GM21360 (cell line): Measurements from ENCODE around the gene ABR.
"Not testable (repeated sequence)": the region's sequence is repeated elsewhere in the genome, so short reads cannot be mapped to it uniquely, and the experiment has no call there.

Experiments
- ATAC-seq: cut with Tn5 transposase; IDR thresholded peaks from one replicate; pipeline ENCODE4 v1.9.1; 2021; ENCODE audit warnings: mild to moderate bottlenecking, moderate library complexity; ENCODE audit not compliant: unreplicated experiment

Gene ABR

DNA sequence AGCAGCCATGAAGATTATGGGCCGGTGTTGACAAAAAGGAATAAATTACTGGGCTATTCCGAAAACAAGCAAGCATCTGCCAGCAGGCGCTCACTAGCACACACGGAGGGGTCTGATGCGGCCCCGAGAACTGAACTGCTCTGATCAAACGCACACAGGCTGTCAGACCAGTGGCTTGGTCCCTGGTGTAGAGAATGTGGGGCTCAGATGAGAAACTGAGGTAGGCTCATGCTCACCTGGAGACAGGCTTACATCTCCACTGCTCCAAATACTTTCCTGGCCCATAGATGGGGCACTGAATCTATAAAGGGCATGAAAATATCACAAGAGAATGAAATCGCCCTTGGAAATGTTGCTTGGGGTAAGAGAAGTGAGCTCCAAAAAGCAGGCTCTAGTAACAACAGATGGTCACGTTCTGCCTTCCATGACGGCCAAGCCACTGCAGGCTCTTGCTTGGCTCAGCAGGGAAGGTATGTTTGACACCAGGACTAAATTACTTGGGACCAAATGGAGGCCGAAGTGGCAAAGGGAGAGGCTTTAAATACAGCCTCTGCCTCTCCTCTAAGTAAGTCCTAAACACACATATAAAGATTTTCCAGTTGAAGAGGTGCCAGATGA is 5.4 kb downstream of the ABR start:
- ATAC-seq = no peak

DNA sequence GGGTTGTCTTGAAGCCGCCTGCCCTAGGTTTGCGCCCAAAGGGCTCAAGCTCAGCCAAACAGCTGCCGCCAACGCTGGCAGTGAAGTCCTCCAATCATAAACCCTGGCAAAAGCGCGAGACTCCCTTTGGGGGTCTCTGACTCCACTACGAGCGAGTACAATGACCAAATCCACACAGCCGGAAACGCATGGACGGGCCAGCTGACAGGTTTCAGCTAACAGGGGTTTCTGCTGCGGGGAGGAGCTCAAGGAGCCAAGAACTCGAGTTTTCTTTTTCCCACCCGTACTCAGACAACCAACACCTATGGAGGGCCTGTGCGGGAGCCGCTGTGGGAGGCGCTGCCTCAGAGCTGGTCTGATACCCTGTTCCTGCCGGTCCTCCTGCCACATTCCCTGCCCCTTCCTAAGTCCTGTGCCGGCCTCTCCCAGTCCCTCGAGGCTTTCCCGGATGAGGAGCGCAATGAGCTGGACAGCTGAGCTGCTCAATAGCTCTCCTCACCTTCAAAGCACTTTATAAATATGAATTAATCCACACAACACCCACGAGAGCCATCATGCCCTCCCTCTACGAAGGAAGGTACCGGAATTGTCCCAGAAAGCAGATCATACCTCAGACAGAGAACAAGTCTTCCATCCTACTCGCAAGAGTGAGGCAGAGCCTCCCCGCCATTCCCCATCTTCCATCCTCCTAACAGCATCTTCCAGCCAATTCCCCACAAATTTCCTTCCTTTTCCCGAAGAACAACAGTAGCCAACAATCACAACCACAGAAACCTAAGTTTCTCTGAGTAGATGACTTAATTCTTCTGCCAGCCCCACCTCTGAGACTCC is 6.1 kb downstream of the ABR start:
- no peak for ATAC-seq

DNA sequence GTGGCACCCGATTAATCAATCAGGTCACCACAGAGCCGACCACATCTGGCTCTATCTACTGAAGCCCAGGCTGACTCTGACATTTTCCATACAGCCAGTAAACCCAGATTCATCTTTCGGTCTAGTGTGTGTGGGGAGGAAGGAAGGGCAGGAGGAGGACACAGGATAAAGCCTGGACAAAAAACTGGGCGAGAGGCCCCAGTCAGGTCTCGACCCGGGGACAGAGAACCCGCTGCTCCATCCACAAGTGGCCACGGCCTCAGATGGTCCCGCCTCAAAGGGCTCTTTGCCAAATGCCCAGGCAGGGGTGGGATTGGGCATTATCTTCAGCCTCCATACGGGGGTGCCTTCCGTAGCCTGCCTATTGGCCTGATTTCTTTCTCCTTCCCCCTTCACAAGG is 7.8 kb downstream of the ABR start:
- ATAC-seq = no peak

DNA sequence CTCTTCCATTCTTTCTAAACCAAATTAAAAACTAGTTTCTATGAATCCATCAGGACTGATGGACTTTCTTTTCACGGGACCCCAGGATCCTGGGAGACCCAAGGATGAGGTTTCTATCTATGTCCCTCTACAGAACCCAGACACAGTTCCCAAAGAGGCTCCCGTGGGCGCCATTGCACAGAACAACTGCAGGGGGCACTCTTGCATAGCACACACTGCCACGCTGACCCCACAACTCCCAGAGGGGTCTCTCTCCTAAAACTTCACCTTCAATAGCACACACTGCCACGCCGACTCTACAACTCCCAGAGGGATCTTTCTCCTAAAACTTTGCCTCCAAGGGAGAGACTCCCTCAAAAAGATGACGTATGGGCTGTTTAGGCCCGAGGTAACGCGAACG is 9.0 kb downstream of the ABR start:
- ATAC-seq = no peak

DNA sequence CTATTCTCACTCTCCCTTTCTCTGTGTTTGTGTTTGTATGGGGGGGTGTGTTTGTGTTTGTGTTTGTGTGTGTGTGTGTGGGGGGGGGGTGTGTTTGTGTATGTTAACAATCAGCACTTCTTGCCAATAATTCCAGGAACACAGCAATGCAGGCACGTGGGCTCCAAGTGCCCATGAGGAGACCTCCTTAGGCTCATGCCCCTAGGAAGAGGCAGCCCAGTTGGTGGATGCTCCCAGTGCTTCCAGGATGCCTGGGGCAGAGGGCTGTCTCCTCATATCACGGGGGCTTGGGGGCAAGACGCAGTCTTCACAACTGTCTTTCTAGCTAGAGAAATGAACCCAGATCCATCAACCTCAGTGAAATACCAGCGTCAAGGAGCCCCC is 9.9 kb downstream of the ABR start:
- no peak for ATAC-seq

DNA sequence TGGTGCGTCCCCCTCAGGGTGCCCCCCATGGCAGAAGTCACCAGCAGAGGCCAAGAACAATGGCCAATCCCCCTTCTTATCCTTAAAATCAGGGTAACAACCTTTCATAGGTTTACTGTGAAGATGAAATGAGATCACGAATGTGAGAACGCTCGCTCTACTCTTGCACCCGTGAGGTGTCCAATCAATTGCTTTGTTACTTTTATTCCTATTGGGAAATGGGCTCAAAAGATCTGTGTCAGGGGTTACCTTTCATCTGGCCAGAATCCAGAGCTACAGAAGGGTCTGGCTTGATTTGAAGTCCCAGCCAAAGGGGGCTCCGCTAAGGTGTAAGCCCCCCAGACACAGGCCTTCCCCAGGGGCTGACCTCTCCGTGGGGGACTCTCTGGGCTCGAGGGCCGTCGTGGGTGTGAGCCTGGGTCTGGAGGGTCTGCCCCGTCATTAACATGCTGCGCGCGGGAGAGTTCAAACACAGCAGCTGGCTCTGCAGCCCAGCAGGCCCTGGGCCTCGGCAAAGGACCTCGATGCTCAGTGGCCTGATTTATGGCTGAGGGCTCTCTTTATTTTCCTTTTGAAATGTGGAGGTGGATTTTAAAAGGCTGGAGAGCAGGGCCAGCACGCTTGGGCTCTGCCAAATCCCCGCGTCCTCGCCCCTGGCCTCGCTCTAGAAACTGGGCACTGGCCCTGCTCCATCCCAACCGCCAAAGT is 10.4 kb downstream of the ABR start:
- no peak for ATAC-seq

- ATAC-seq = no peak
Measured at GRCh38 chr17:1168533-1169220, 11.1 kb downstream of the ABR start.

DNA sequence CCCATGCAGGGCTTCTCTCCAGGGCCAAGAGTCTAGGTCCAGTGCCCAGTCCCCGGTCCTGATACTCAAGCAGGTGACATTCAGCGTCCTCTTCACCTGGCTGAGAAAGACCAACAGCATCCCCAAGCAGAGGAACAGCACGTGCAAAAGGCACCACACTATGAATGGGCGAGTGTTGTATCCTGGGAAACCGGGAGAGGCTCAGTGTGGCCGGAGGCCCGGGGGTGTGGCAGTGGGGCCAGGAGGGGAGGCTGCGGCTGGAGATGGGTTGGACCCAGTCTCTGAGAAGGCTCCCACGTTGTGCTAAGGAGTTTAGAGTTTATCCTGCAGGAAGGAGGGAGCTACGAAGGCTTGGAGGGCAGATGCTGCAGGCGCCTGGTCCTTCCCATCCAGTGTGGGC is 13.5 kb downstream of the ABR start:
- no peak for ATAC-seq

GRCh38 chr17:1165836-1166235 is 13.9 kb downstream of the ABR start:
- ATAC-seq = no peak

DNA sequence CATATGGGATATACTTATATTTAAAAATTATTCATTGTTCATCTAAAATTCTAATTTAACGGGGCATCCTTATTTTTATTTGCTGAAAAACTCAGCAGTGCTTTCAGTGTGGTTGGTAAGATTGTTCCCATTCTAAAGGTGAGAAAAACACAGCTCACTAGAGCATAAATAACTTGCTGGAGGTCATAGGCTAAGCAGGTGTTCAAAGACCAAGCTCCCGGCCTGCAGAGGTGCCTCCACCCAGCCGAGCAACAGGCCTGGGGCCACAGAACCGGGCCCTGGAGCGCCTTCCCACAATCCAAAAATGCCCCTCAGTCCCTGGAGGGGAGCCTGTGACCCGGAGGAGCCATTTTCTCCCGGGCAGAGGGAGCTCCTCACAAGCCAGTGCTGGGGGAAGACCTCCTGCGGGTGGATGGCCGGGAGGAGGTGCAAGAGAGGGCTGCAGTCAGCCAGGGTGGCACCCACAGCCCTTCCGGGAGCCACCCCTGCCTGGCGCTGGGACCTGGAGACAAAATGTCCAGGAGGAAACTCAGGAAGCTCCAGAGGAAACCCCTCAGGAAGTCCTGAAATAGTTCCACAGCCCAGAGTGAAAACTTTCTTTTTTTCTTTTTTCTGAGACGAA is 14.7 kb downstream of the ABR start:
- ATAC-seq = no peak

DNA sequence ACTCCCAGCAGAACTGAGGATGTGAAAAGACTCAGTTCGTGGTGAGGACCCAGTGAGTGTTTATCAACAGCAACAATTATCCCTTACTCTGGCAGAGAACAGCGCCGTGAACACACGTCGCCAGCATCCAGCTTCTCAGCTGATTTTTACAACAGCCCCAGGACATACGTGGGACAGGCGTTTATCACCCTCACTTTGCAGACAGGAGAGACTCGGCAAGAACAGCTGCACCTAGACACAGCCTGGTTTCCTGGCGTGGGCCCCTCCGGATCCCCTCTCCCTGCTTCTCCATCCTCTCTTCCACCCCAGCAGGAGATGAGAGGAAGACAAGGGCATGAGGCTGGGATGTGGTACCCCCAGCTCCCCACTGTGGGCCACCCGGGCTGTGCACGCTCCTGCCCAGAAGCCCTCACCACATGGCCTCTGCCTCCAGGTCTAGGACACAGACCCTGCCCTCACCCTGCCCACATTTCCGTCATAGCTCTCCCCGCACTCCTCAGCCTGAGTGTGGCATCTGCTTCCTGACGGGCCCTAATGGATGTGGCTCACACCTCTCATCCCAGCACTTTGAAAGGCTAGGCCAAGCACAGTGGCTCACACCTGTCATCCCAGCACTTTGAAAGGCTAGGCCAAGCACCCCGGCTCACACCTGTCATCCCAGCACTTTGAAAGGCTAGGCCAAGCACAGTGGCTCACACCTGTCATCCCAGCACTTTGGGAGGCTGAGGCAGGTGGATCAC is 17.5 kb downstream of the ABR start:
- no peak for ATAC-seq

GRCh38 chr17:1160591-1161390 is 19.0 kb downstream of the ABR start:
- no peak for ATAC-seq

GRCh38 chr17:1159431-1160180 is 20.2 kb downstream of the ABR start:
- no peak for ATAC-seq

- no peak for ATAC-seq
Measured at GRCh38 chr17:1158879-1159278, 20.9 kb downstream of the ABR start.

DNA sequence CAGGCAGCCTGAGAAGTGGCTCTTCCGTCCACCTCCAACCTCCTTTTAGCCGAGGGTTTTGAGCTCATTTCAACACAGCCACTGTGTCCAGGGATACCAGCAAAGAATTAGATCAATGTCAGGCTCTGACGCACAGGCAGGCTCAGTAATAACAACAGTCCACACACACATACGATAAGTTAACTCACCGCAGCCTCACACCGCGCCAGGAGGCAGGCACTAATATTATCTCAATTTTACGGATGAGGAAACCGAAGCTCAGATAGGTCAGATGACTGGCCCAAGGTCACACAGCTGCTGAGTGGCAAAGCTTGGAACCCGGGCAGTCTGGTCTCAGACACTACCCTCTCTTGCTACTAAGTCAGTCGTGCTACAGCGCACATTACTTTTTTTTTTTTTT is 22.9 kb downstream of the ABR start:
- no peak for ATAC-seq

DNA sequence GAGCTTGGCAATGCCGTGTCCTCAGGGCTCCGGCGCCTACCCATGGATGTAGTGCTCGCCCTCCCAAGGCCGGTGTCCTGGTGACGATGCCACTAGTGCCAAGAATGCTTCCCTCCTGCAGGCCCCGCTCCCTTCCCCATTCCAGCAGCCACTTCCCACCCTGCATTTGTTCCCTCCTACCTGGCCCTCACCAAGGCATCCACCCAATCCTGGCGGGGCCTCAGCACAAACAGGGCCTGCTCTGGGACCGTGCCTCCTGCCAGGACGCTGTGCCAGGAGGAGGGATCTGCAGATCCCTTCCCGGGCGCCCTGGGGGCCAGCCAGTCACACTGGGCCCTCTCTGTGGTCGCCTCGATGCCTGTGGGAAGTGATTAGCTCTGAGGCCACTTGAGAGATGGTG is 25.1 kb downstream of the ABR start:
- ATAC-seq = no peak

- ATAC-seq = no peak
Measured at GRCh38 chr17:1153795-1154546, 25.8 kb downstream of the ABR start.

GRCh38 chr17:1152582-1152981 is 27.2 kb downstream of the ABR start:
- ATAC-seq = not testable (repeated sequence)
